ENCODE results near the gene CBARP. TPM values are rescaled to one million over a fixed set of nuclear protein-coding genes. Genes with fewer than 3 reads are reported as not detected.

The CBARP gene
- total and polyA plus RNA-seq, 2 of the 13 experiments (the other 11 are each of a cell fraction or from before 2014, with no cell fraction given), result 1.2 to 1.4 TPM

- TF ChIP-seq ZBTB33 (CRISPR knock-in tag; IDR thresholded peaks at IDR 0.05), result peak; percentile 23; the same call in 1 of the 2 replicates
- peak; percentile 49; the same call in 1 of the 2 replicates for TF ChIP-seq E2F1 (CRISPR knock-in tag; IDR thresholded peaks at IDR 0.05)
- TF ChIP-seq ZNF362 (CRISPR knock-in tag; IDR thresholded peaks at IDR 0.05; ENCODE audit: borderline replicate concordance), result no peak; the same call in 1 of the 2 replicates
- TF ChIP-seq PCBP2 (optimal IDR thresholded peaks at IDR 0.05; ENCODE audit: low read depth, low read length, poor library complexity, severe bottlenecking), result no peak
- TF ChIP-seq ZNF124 (CRISPR knock-in tag; IDR thresholded peaks at IDR 0.05), result peak; percentile 43; the same call in 1 of the 2 replicates
- TF ChIP-seq ZNF75D (CRISPR knock-in tag; IDR thresholded peaks at IDR 0.05; ENCODE audit: borderline replicate concordance), result no peak
- no peak for TF ChIP-seq PREB (CRISPR knock-in tag; IDR thresholded peaks at IDR 0.05)
- TF ChIP-seq JUND (CRISPR knock-in tag; IDR thresholded peaks at IDR 0.05), result 0 out of 2 replicates have a peak, but pooled peaks have one; percentile 26
- TF ChIP-seq ZNF431 (CRISPR knock-in tag; IDR thresholded peaks at IDR 0.05; ENCODE audit: borderline replicate concordance, low read depth), result peak; percentile 51; the same call in 1 of the 2 replicates
- no peak for TF ChIP-seq FOXP1 (IDR thresholded peaks at IDR 0.05)
- TF ChIP-seq FOXP1 (CRISPR knock-in tag; IDR thresholded peaks at IDR 0.05), result no peak; the same call in 1 of the 2 replicates
- 0 out of 2 replicates have a peak, but pooled peaks have one; percentile 62 for TF ChIP-seq IRX3 (CRISPR knock-in tag; IDR thresholded peaks at IDR 0.05; ENCODE audit: borderline replicate concordance, low read depth)
- TF ChIP-seq THAP9 (CRISPR knock-in tag; IDR thresholded peaks at IDR 0.05; ENCODE audit: borderline replicate concordance), result peak; percentile 71; the same call in 1 of the 2 replicates
- peak; percentile 82 for TF ChIP-seq GATA4 (IDR thresholded peaks at IDR 0.05; ENCODE audit: borderline replicate concordance, low read depth)
- 0 out of 2 replicates have a peak, but pooled peaks have one; percentile 19 for TF ChIP-seq KLF11 (CRISPR knock-in tag; IDR thresholded peaks at IDR 0.05)
- peak; percentile 19; the same call in 1 of the 2 replicates for TF ChIP-seq STAG1 (CRISPR knock-in tag; IDR thresholded peaks at IDR 0.05)
Observed at GRCh38 chr19:1248139-1248785, 10.5 kb upstream of the CBARP start, which contains the start of gene MIDN (continued).
